Fibroblast of skin of left quadriceps (primary cell): ENCODE results near the gene CST6.
"Not testable (repeated sequence)": the region's sequence is repeated elsewhere in the genome, so short reads cannot be mapped to it uniquely, and the experiment has no call there.

Experiments
- DNase-seq, 2 experiments: peaks; one replicate each; pipeline ENCODE4 v3.0.0-alpha.2; 2013; ENCODE audit warnings: low read depth in 2 of 2

The CST6 gene

DNA sequence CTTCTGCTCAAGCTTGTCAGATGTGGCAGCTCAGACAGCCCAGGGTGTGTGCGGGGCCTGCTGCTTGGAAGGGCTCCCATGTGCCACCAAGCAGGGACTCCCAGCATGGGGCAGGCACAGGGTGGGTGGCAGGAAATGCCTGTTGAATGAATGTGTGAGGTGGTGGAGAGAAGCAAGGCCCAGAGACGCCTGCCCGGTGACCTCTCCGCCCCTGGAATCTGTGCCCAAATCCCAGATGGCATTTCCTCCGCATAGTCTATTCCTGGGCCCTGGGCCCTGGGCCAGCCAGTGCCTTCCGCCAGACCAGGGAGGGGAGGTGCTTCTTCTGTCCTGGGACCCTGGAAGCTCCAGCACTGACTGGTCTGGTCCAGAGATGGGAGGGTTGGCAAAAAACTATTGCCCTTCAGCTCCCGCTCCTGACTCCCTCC is 3.7 kb downstream of the CST6 start:
- no peak for DNase-seq

DNA sequence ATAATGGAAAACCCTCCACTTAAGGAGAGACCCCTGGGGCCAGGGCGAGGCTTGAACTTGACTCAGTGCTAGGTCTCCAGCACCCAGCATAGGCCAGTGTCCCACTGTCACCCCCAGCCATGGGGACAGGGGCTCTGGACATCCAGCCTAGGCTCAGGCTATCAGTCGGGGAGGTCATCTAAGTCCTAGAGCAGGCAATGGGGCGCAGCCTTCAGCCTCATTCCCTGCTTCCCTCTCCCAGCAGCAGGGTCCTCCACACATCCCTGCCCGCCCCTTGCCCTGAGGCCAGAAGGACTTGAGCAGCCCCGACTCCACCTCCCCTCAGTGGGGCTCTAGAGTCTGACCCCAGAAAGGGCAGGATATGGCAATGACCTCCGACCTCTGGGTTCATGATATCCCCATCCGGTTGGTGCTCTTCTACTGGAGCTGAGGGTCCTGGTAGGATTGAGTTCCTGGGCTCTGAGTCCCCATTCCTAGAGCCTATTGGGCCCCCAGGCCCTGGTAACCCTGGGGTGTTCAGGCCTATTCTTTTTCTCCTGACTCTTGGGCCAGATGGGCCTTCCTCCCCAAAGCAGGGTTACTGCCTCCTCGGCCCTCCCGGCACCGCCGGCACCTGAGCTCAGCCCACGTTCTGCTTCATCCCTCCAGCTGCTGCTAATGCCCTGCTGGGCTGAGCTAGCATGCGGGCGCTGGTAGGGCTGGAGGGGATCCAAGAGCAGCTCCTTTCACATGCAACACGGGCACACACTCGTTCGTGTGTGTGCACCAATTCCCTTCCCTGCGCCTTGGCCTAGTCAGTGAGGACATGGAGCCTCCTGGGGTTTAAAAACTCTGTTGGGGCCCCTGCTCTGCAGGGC is 4.4 kb downstream of the CST6 start:
- no peak for DNase-seq

DNA sequence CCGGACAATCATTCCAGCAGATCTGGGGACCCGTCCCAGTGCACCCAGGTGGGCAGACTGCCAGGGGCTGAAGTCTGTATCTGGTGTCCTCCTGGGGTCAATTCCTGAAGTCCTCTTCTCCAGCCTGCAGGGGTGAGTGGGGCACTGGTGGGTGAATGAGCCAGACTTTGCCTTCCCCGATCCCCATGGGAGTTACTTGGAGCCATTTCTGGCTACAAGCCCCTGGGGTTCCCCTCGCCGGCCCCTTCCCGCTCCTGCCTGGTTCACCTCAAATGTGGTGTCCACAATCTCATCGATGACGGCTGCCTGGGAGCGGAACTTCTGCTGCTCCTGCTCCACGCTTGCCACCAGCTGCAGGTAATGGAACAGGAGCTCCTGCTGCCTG is 5.0 kb downstream of the CST6 start:
- DNase-seq: no peak

DNA sequence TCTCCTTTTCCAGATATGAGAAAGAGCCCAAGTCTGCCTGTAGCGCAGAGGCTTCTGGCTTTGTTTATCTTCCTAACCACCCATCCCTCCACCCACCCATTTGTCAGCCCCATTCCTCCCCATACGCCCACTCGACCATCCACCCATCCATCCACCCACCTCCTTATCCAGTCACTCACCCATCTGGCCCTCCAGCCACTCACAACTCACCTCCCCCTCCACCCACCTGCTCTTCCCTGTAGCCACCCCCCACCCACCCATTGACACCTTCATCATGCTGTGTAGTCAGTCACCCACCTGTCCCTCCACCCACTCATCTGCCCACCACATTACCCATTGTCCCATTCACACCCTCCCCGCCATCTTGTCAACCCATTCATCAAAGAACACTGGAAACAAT is 5.5 kb downstream of the CST6 start:
- no peak for DNase-seq

DNA sequence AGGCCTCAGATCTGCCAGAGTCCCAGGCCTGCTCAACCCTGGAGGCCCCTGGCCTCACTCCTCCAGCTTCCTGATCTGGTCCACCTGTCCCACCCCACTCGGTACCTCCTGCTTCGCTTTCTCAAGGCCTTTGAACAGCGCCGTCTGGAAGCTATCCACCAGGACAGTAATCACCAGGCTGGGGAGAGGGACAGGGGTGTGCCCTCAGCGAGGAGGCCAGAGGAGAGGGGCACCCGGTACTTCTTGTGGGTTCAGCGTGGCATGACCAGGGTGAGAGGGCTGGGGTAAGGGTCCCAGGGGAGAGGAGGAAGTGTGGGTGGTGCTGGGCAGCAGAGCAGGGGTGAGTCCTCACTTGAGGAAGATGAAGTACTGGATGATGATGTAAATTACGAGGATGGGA is 8.4 kb downstream of the CST6 start:
- no peak for DNase-seq

DNA sequence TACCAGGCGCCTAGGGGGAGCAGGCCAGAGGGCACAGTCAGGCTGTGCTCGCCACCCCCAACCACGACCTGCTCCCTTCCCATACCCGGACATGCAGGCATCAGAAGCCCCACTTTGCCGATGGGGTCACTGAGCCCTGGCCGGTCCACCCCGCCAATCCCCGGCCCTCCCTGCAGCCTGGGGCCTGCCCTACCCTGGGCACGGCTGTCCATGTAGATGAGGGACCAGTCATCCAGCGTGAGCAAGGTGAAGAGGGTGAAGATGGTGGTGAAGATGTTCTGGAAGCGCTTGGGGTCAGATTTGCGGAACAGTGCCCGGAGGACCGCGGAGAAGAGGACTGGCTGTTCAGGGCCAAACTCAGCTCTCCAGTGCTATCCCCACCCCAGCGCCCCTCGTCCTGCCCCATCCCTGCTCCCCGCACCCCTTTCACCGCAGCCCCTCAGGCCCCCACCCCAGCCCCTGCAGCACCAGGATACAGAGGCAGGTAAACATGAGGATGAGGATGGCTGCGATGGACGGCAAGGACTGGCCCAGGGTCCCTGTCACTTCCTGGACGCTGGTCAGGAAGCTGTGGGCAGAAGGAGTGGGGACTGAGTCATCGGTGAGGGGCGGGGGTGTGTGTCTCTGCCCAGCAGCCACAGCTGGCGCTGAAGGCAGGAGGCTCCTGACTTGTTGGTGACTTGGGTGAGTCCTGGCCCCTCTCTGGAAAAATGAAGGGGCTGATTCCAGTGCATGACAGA is 9.0 kb downstream of the CST6 start:
- DNase-seq: no peak

DNA sequence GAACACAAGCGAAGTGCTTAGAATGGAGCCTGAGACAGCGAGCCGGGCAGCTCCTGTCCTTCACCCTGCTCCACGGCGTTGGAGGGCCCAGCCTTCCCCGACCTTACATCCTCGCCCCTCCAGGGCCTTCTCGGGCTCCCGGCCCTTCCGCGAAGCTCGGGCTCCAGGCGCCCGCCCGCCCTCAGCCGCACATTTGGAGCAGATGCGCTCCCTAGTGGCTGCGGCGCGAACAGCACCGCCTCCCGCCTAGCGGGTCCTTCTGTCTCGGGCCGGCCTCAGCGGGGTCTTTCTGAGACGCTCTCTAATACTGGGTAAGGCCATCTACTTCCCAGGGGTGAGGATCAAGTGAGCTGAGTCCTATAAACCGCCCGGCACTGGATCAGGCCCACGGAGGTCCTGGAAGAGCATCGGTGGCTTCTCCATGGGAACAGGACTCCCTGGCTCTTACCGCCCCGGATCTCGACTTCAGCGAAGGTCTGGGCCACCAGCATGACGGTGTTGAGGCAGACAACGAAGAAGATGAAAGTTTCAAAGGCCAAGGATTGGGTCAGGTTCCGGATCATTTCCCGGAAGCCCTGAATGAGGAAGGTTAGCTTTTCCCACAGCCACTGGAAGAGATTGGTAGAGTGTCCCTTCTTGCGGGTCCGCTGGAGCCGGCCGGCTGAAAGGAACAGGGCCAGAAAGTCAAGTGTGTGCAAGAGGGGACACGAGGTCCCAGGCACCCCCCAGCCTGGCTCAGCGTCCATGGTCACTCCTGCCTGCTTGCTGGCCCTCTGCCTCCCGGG is 10.8 kb downstream of the CST6 start:
- DNase-seq: no peak

DNA sequence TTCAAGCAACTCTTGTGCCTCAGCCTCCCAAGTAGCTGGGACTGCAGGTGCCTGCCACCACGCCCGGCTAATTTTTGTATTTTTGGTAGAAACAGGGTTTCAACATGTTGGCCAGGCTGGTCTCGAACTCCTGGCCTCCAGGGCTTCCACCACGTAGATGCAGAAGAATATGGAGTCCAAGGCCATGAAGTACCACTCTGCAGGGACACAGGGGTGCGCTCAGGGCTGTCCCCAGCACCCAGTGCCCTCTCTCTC is 11.3 kb downstream of the CST6 start:
- not testable (repeated sequence) for DNase-seq

DNA sequence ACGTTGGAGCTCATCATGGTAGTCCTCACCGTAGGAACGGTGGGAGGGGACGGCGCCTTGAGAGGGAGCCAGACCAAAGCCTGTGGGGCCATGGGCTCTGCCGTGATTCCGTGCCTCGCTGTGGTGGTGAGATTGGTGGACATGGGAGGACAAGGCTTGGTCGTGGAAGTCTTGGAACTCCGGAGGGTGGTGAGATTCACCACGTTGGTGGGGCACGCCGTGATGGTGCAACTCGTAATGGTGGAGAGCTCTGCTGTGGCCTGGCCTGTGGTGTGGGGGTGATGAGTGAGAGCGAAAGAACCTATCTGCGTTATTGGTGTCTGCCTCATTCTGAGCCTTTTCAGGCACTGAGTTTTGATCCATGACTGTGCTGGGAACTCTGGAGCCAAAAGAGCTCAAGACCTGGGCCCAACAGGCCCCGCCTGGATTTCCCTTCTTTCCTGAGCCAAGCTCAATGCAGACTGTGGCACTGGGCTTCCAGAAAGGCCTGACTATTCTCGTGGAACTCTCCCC is 14.3 kb downstream of the CST6 start, which contains the start of gene CATSPER1:
Gene CATSPER1 (minus strand): TSS at position 463 of the 513 bp plus-strand sequence. CDS start 100 bp downstream, at position 363.
- DNase-seq: no peak

DNA sequence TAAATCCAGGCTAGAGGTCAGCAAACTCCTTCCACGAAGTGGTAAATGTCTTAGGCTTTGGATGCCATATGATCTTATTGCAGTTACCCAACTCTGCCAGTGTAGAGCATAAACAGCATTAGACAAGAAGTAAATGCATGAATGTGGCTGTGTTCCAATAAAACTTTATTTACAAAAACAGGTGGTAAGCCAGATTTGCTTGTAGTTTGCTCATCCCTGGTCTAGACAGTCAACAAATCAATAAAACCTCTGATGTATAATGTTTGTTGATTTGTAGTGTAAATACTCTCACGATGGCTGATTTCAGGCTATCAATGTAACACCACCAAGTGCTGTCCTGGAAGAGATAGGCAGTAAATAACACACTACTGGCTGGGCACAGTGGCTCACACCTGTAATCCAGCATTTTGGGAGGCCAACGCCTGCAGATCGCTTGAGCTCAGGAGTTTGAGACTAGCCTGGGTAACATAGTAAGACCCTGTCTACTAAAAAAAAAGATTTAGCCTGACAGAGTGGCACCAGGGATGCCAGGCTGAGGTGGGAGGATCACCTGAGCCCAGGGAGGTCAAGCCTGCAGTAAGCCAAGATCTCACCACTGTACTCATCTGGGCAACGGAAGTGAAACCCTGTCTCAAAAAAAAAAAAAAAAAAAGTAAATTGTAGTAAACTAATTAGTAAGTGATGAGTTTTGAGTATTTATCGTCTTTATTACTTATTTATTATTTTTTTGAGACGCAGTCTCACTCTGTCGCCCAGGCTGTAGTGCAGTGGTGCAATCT is 21.3 kb downstream of the CST6 start:
- DNase-seq: no peak

DNA sequence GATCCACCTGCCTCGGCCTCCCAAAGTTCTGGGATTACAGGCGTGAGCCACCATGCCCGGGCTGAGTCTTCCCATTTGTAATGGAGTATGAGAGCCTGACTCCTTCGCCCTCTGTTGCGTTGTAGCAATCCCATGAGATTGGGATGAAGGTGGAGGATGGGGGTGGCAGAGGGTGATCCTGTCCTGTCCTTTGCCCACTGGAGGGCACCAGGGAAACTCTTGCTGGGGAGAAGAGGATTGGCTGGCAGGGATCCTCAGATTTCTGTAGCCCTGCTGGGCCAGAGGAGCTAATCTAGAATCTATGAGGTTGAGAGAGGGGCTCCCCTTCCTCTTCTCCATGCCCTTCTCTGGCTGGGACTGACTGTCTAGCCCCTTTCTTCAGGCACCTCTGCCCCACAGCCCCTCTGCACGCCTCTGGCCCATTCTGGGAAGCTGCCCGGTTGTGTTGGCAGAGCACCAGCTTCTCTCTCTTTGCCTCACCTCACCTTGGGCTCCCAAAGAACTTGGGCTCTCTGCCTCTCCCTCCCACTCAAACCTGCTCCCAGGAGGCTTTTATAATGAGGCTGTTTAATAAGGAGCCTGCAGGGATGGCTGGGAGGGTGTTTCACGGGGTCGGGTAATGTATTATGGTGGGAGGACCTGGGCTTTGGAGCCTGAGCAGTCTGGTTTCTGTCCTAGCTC is 24.0 kb downstream of the CST6 start:
- DNase-seq: no peak

DNA sequence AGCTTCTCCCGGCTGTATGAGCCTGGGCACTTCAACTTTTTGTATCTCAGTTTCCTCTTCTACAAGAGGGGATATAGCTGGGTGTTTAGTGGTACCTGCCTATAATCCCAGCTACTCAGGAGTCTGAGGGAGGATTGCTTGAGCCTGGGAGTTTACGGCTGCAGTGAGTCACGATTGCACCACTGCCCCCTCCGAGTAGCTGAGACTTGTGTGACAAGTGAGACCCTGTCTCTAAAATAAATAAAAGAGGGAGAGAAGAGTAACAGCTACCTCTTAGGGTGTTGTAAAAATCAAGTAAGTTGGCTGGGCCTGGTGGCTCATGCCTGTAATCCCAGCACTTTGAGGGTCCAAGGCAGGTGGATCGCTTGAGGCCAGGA is 24.5 kb downstream of the CST6 start:
- DNase-seq: no peak

DNA sequence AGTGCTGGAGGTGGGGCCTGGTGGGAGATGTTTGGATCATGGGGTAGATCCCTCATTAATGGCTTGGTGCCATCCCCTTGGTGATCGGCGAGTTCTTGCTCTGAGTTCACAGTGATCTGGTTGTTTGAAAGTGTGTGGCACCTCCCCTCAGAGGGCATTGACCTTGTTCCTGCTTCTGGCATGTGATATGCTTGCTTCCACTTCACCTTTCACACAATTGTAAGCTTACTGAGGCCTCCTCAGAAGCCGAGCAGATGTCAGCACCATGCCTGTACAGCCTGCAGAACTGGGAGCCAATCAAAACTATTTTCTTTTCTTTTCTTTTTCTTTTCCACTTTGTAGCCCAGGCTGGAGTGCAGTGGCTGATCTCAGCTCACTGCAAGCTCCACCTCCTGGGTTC is 25.5 kb downstream of the CST6 start:
- DNase-seq: no peak

DNA sequence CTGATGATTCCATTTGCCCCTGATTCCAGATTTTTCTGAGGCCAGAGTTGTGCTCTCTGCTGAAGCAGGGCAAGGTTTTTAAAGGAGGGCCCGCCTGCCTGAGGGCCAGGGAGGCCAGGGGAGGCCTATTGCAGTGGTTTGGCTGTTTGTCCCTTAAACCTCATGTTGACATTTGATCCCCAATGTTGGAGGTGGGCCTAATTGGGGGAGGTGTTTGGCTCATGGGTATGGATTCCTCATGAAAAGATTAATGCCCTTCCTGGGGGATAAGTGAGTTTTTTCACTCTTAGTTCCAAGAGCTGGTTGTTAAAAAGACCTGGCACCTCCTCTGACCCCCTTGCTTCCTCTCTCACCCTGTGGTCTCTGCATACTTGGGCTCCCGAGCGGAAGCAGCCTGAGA is 28.0 kb downstream of the CST6 start:
- DNase-seq: no peak

DNA sequence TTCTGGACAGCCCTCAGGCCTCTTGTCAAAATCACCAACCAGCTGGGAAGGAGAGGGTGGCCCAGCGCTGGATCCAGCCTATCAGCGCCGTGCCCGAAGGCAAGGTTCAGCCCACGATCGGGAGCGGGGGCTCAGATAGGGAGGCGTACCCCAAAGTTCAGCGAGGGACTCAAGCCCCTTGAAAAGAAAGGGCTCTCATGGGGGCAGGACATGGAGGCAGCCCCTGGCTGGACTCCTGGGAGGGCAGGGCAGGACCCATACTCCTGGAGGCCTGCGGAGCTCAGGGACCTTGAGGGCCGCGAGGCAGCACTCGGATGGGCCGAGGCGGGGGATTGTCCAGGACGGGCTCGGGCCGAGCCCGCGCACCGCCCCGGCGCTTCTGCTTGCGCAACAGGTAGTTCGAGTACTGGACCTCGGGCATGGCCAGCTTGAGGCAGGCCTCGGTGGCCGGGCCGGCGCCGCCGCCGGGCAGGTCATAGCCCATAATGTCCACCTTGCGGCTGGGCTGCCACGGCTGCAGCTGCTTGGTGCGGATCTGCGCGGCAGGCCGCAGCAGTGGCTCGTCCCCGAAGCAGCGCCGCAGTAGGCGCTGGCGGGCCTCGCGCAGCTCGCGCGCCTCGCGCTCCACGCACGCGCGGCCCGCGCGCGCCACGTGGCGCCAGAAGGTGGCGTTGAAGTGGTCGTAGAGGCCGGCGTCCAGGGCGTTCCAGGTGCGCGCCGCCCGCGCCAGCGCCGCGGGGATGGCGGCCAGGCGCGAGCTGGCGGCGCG is 30.6 kb downstream of the CST6 start:
- DNase-seq: no peak

DNA sequence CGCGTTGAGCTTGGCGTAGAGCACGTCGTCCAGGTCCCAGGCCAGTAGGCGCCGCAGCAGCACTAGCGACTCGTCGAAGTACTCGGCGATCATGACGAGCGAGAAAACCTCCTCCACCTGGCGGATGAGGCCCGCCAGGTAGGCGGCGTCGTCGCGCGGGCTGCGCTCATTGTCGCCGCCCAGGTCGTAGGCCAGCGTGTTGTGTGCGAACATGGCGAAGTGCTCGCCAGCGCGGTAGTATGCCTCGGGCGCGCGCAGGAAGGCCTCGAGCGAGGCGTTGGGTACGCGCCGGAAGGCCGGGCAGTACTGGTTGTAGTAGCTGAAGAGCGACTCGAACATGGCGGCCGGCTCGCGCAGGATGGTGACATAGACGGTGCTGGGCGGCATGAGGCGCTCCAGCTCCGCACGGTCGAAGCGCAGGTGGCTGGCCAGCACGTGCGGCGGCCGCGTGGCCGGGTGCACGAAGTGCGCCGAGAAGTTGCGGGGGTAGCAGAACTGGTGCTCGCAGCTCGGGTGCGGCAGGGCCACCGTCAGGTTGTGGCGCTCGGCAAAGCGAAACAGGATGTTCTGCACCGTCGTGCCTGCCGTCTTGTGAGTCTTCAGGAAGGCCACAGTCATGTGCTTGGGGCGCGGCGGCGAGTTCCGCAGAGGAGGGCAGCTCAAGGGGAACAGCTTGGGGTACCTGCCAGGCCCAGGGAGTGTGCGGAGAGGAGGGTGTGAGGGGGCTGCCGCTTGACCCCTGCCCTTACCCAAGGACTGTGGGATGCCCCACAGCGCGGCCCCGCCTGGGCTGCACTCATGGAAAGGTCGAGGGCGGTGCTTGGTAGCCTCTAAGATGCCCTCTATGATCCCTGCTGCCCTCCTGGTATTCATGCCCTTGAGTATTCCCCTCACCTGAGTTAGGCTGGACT is 31.4 kb downstream of the CST6 start:
- no peak for DNase-seq

DNA sequence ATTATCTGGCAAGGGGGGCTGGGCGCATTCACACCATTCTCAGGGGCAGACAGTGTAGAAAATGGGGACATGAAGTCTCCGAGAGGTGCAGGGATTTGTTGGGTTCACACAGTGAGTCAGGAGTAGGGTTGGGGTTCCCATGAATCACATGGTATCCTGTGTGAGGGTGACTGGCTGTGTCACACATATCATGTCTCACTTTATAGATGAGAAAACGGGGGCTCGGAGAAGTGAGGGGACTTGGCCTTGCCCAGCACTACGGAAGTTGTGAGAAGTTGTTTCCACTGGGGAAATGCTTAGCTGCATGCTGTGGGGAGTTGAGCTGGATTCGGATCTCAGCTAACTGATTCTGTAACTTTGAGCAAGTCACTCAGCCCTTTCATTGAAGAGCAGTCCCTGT is 32.9 kb downstream of the CST6 start:
- DNase-seq: no peak

DNA sequence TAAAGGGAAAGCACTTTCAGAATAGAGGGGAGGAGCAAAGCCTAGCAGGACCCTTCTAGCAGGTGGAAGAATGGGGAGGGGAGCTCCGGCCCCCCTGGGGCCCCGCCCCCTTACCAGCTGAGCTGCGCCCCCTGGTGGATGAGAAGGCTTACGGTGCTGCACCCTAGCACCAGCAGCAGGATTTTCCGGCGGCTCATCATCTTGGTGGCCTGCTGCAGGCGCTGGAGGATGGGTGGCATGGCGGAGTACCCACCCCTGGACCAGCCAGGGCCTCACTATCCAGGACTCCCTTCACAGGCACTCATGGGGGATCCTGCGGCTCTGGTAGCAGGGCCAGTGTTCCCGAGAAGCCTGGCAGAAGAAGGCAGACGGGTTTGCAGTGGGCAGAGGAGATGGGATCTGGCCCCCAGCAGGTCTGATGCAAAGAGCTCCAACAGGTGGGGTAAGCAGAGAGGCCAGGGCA is 33.4 kb downstream of the CST6 start:
- DNase-seq: peak in 1 of 2 experiments; percentile 30

DNA sequence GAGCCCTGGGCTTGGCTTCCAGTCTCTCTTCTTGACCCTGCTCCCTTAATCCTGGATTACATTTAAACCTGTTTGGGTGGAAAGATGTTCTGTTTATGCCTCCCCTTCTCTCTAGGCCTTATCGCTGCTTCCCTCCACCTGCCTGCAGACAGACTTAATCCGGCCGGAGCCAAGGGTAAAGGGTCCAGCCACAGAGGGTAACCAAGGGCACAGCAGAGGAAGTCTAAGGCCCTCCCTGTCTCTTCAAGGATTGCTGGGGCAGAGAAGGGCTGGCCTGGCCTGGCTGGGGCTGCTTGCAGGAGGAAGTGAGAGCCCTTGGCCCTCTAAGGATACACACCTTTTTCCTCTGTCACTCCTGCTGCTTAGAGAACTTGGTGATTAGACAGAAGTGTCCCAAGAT is 35.1 kb downstream of the CST6 start:
- no peak for DNase-seq
